Liver (tissue), 9 donors: ENCODE data around the gene LRP10. TPM values are rescaled to one million over a fixed set of nuclear protein-coding genes. Genes with fewer than 3 reads are reported as not detected.

Experiments used
- DNase-seq: peaks from one replicate; pipeline ENCODE4 v3.0.0-alpha.2; 2017; ENCODE audit warnings: low spot score
- H3K27ac ChIP-seq, 2 donors: one replicate each; pipeline ENCODE4 v1.7.0; 2013; ENCODE audit warnings: inconsistent platforms in 2 of 2, low read length in 2 of 2, control low read depth in 1 of 2, low read depth in 1 of 2, mild to moderate bottlenecking in 1 of 2
- H3K27me3 ChIP-seq, 4 donors: one replicate each; pipeline versions ENCODE4 v1.6.1 to v1.7.0; 2013; ENCODE audit warnings: low read length in 3 of 4, inconsistent platforms in 1 of 4, mild to moderate bottlenecking in 1 of 4, moderate library complexity in 1 of 4; ENCODE audit not compliant: control insufficient read depth in 4 of 4, insufficient read depth in 4 of 4
- H3K36me3 ChIP-seq, 4 donors: one replicate each; pipeline versions ENCODE4 v1.6.1 to v1.7.0; 2013; ENCODE audit warnings: low read length in 3 of 4, mild to moderate bottlenecking in 3 of 4, low read depth in 1 of 4, moderate library complexity in 1 of 4; ENCODE audit not compliant: control insufficient read depth in 4 of 4, insufficient read depth in 3 of 4
- H3K4me1 ChIP-seq, 4 donors: one replicate each; pipeline versions ENCODE4 v1.6.1 to v1.7.0; 2013; ENCODE audit warnings: low read length in 3 of 4, mild to moderate bottlenecking in 3 of 4, moderate library complexity in 1 of 4; ENCODE audit not compliant: control insufficient read depth in 4 of 4, insufficient read depth in 4 of 4
- H3K4me3 ChIP-seq, 3 donors: one replicate each; pipeline versions ENCODE4 v1.6.1 to v1.7.0; 2013; ENCODE audit warnings: low read length in 3 of 3, control low read depth in 1 of 3, low read depth in 1 of 3, mild to moderate bottlenecking in 1 of 3
- H3K9ac ChIP-seq, 2 donors: one replicate each; pipeline ENCODE4 v1.7.0; 2013; ENCODE audit warnings: low read length in 2 of 2, mild to moderate bottlenecking in 2 of 2, moderate library complexity in 2 of 2, control low read depth in 1 of 2, low read depth in 1 of 2
- H3K9me3 ChIP-seq, 4 donors: one replicate each; pipeline versions ENCODE4 v1.6.1 to v1.7.0; 2013; ENCODE audit warnings: low read length in 3 of 4; ENCODE audit not compliant: control insufficient read depth in 4 of 4
- EGR1 ChIP-seq, 2 donors: IDR thresholded peaks; 2 replicates each; pipeline ENCODE4 v1.6.1; 2016 to 2018; ENCODE audit warnings: antibody characterized with exemption in 2 of 2, low read depth in 2 of 2
- FOXA1 ChIP-seq: IDR thresholded peaks from 2 replicates; pipeline ENCODE4 v1.6.1; 2016; ENCODE audit warnings: antibody characterized with exemption
- GABPA ChIP-seq, 2 donors: IDR thresholded peaks in 1 of 2; conservative IDR thresholded peaks in 1 of 2; 2 replicates each; pipeline ENCODE4 v1.6.1; 2016; ENCODE audit warnings: antibody characterized with exemption in 2 of 2, mild to moderate bottlenecking in 1 of 2, moderate library complexity in 1 of 2
- HNF4A ChIP-seq, 2 donors: conservative IDR thresholded peaks; 2 replicates each; pipeline ENCODE4 v1.6.1; 2016; ENCODE audit warnings: antibody characterized with exemption in 2 of 2, mild to moderate bottlenecking in 2 of 2
- HNF4G ChIP-seq: IDR thresholded peaks from 2 replicates; pipeline ENCODE4 v1.6.1; 2016; ENCODE audit warnings: antibody characterized with exemption
- JUND ChIP-seq, 2 donors: IDR thresholded peaks; 2 replicates each; pipeline ENCODE4 v1.6.1; 2016; ENCODE audit warnings: antibody characterized with exemption in 2 of 2
- NR2F2 ChIP-seq: IDR thresholded peaks from 2 replicates; pipeline ENCODE4 v1.6.1; 2016; ENCODE audit warnings: antibody characterized with exemption
- RAD21 ChIP-seq, 2 donors: IDR thresholded peaks; 2 replicates each; pipeline ENCODE4 v1.6.1; 2016; ENCODE audit warnings: antibody characterized with exemption in 2 of 2, mild to moderate bottlenecking in 2 of 2
- RXRA ChIP-seq, 2 donors: IDR thresholded peaks; 2 replicates each; pipeline ENCODE4 v1.6.1; 2017 to 2018; ENCODE audit warnings: antibody characterized with exemption in 2 of 2, mild to moderate bottlenecking in 1 of 2
- SP1 ChIP-seq: IDR thresholded peaks from 2 replicates; pipeline ENCODE4 v1.6.1; 2018; ENCODE audit warnings: antibody characterized with exemption, mild to moderate bottlenecking
- TAF1 ChIP-seq: conservative IDR thresholded peaks from 2 replicates; pipeline ENCODE4 v1.6.1; 2016; ENCODE audit warnings: antibody characterized with exemption, mild to moderate bottlenecking
- YY1 ChIP-seq: IDR thresholded peaks from 2 replicates; pipeline ENCODE4 v1.6.1; 2016; ENCODE audit warnings: antibody characterized with exemption, mild to moderate bottlenecking
- WGBS: extraction: QIAGEN DNeasy Blood & Tissue Kit; methylation state at CpG from one replicate; pipeline ENCODE4 v1.1.7; 2013; 5-methylcytosine and 5-hydroxymethylcytosine counted together
- polyA plus RNA-seq, 2 donors: library from polyadenylated mRNA; stranded (reverse) in 1 of 2; unstranded in 1 of 2; fragments of 200-250 nt in 1 of 2; fragments of >200 nt in 1 of 2; fragmentation: Nextera tagmentation in 1 of 2; extraction: Ambion mirVana in 1 of 2; gene quantifications; one replicate each; pipeline versions ENCODE4 v1.2.1 to v1.2.3, GENCODE V29; 2013 to 2015
- total RNA-seq, 2 donors: library from RNA; depleted of rRNA; stranded (reverse); fragments of >200 nt; gene quantifications; one replicate each; pipeline ENCODE4 v1.2.3, GENCODE V29; 2014
- TF ChIP-seq, protein P1 (sequence below): IDR thresholded peaks from 2 replicates; pipeline ENCODE4 v1.6.1; 2016; ENCODE audit warnings: antibody characterized with exemption, mild to moderate bottlenecking
- TF ChIP-seq, protein P2 (sequence below): IDR thresholded peaks from 2 replicates; pipeline ENCODE4 v1.6.1; 2016; ENCODE audit warnings: antibody characterized with exemption
- TF ChIP-seq, protein P3 (sequence below): IDR thresholded peaks from 2 replicates; pipeline ENCODE4 v1.6.1; 2016; ENCODE audit warnings: antibody characterized with exemption
- TF ChIP-seq, protein P4 (sequence below): fragments of 150-350 bp; IDR thresholded peaks from 2 replicates; pipeline ENCODE4 v1.5.1; 2017; ENCODE audit warnings: improper control_type of control experiment, low read depth, low read length; ENCODE audit not compliant: missing input control
- TF ChIP-seq, protein P5 (sequence below): IDR thresholded peaks from 2 replicates; pipeline ENCODE4 v1.6.1; 2016; ENCODE audit warnings: antibody characterized with exemption
- donor health status: healthy.
- donor health status: healthy.
- donor health status: healthy.
- donor health status: healthy.
- donor health status: healthy.

LRP10 gene
- total and polyA plus RNA-seq, 4 donors = 19.5 to 61.7 (median 31.3) TPM

DNA sequence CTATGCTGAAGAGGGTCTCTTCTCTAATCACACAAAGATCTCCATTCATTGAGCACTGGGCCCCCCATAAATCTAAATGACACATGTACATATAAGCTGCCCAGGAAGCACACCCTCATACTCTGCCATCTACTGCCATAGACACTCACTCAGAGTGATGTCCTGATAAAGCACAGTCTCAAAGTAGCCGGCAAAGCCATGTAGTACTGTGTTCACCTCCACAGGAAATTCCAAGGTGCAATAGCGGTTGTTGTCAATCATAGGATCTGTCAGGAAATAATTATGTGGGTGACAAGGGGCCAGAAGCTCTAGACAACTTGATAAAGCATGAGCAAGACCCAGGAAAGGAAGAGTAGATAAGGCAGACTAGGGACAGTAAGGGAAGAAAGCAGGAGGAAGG lies 50.8 kb downstream of the LRP10 start:
- 91% methylated on average over 2 of the region's 2 CpGs for WGBS
- DNase-seq = no peak
- Histone ChIP-seq H3K27ac (no peak overlapping the region), H3K27me3 (no peaks in the 10 kb centered on the region), H3K9ac (no peak overlapping the region), H3K36me3 (peaks cover 6 to 46% (median 37%) of the 10 kb centered on the region in 4 donors), H3K9me3 (no peaks in the 10 kb centered on the region), H3K4me1 (peaks cover 4 to 13% (median 8%) of the 10 kb centered on the region in 4 donors), H3K4me3 (no peak overlapping the region)
- no peak for TF ChIP-seq HNF4A (conservative IDR thresholded peaks at IDR 0.05)
- TF ChIP-seq, protein P1, sequence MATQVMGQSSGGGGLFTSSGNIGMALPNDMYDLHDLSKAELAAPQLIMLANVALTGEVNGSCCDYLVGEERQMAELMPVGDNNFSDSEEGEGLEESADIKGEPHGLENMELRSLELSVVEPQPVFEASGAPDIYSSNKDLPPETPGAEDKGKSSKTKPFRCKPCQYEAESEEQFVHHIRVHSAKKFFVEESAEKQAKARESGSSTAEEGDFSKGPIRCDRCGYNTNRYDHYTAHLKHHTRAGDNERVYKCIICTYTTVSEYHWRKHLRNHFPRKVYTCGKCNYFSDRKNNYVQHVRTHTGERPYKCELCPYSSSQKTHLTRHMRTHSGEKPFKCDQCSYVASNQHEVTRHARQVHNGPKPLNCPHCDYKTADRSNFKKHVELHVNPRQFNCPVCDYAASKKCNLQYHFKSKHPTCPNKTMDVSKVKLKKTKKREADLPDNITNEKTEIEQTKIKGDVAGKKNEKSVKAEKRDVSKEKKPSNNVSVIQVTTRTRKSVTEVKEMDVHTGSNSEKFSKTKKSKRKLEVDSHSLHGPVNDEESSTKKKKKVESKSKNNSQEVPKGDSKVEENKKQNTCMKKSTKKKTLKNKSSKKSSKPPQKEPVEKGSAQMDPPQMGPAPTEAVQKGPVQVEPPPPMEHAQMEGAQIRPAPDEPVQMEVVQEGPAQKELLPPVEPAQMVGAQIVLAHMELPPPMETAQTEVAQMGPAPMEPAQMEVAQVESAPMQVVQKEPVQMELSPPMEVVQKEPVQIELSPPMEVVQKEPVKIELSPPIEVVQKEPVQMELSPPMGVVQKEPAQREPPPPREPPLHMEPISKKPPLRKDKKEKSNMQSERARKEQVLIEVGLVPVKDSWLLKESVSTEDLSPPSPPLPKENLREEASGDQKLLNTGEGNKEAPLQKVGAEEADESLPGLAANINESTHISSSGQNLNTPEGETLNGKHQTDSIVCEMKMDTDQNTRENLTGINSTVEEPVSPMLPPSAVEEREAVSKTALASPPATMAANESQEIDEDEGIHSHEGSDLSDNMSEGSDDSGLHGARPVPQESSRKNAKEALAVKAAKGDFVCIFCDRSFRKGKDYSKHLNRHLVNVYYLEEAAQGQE = no peak
- TF ChIP-seq, protein P2, sequence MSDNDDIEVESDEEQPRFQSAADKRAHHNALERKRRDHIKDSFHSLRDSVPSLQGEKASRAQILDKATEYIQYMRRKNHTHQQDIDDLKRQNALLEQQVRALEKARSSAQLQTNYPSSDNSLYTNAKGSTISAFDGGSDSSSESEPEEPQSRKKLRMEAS = no peak
- TF ChIP-seq, protein P3, sequence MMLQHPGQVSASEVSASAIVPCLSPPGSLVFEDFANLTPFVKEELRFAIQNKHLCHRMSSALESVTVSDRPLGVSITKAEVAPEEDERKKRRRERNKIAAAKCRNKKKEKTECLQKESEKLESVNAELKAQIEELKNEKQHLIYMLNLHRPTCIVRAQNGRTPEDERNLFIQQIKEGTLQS = no peak
- no peak for TF ChIP-seq RAD21 (IDR thresholded peaks at IDR 0.05)
- TF ChIP-seq GABPA (IDR thresholded peaks at IDR 0.05 in 1 of 2, conservative IDR thresholded peaks at IDR 0.05 in 1 of 2) = no peak
- no peak for TF ChIP-seq TAF1
- TF ChIP-seq RXRA (IDR thresholded peaks at IDR 0.05) = no peak
- TF ChIP-seq YY1 = no peak
- TF ChIP-seq, protein P4, sequence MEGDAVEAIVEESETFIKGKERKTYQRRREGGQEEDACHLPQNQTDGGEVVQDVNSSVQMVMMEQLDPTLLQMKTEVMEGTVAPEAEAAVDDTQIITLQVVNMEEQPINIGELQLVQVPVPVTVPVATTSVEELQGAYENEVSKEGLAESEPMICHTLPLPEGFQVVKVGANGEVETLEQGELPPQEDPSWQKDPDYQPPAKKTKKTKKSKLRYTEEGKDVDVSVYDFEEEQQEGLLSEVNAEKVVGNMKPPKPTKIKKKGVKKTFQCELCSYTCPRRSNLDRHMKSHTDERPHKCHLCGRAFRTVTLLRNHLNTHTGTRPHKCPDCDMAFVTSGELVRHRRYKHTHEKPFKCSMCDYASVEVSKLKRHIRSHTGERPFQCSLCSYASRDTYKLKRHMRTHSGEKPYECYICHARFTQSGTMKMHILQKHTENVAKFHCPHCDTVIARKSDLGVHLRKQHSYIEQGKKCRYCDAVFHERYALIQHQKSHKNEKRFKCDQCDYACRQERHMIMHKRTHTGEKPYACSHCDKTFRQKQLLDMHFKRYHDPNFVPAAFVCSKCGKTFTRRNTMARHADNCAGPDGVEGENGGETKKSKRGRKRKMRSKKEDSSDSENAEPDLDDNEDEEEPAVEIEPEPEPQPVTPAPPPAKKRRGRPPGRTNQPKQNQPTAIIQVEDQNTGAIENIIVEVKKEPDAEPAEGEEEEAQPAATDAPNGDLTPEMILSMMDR = no peak
- no peak for TF ChIP-seq NR2F2
- no peak for TF ChIP-seq JUND (IDR thresholded peaks at IDR 0.05)
- no peak for TF ChIP-seq FOXA1
- TF ChIP-seq SP1 = no peak
- TF ChIP-seq, protein P5, sequence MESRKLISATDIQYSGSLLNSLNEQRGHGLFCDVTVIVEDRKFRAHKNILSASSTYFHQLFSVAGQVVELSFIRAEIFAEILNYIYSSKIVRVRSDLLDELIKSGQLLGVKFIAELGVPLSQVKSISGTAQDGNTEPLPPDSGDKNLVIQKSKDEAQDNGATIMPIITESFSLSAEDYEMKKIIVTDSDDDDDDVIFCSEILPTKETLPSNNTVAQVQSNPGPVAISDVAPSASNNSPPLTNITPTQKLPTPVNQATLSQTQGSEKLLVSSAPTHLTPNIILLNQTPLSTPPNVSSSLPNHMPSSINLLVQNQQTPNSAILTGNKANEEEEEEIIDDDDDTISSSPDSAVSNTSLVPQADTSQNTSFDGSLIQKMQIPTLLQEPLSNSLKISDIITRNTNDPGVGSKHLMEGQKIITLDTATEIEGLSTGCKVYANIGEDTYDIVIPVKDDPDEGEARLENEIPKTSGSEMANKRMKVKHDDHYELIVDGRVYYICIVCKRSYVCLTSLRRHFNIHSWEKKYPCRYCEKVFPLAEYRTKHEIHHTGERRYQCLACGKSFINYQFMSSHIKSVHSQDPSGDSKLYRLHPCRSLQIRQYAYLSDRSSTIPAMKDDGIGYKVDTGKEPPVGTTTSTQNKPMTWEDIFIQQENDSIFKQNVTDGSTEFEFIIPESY = no peak
- no peak for TF ChIP-seq EGR1 (IDR thresholded peaks at IDR 0.05; ENCODE audit: low read depth in 2 of 2)

DNA sequence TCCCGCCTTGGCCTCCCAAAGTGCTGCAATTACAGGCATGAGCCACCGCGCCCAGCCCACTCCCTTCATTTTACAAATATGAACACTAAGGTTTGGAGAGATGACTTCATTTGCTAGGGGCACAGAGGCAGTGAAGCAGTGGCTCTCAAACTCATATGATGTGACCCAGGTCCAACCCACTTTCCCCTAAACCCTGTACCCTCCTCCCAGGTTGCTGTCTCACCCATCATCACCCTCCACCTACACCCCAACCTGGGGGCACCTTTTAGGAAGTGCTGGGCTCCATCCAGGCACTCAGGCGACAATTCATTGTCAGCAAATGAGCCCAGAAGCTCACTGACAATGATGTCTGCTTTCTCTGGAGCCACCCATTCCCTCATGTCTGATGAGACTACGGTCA lies 52.2 kb downstream of the LRP10 start:
- Histone ChIP-seq H3K36me3 (peaks cover 6 to 46% (median 37%) of the 10 kb centered on the region in 4 donors), H3K4me3 (no peak overlapping the region), H3K27me3 (no peaks in the 10 kb centered on the region), H3K4me1 (peaks cover 4 to 16% (median 13%) of the 10 kb centered on the region in 4 donors), H3K9ac (no peak overlapping the region), H3K9me3 (no peaks in the 10 kb centered on the region), H3K27ac (no peak overlapping the region)
- DNase-seq = no peak
- WGBS = 98% methylated on average over 5 of the region's 5 CpGs
- TF ChIP-seq, protein P5 = no peak
- no peak for TF ChIP-seq TAF1
- TF ChIP-seq HNF4A (conservative IDR thresholded peaks at IDR 0.05) = no peak
- no peak for TF ChIP-seq JUND (IDR thresholded peaks at IDR 0.05)
- TF ChIP-seq, protein P1 = no peak
- no peak for TF ChIP-seq SP1
- TF ChIP-seq HNF4G = no peak
- no peak for TF ChIP-seq EGR1 (IDR thresholded peaks at IDR 0.05; ENCODE audit: low read depth in 2 of 2)
- no peak for TF ChIP-seq YY1
